Endothelial cell of umbilical vein (primary cell): Measurements from ENCODE around the gene SPDEF. TPM values are rescaled to one million over a fixed set of nuclear protein-coding genes. Genes with fewer than 3 reads are reported as not detected.

Source experiments
- BruUV-seq: library from RNA; stranded (reverse); fragments of 400-500 nt; replicated peaks from 2 replicates; lab custom pipeline; 2021; lab: Mats Ljungman, UMichigan
- CTCF ChIA-PET: fragments of 300-600, 350-600 bp; sonication (Branson Sonifier 250); formaldehyde crosslinking; loops from one replicate; lab custom pipeline; 2021; ENCODE audit warnings: antibody characterized with exemption, inconsistent platforms; lab: Charles Lee
- POLR2A ChIA-PET: fragments of 300-600, 350-600 bp; sonication (Branson Sonifier 250); formaldehyde crosslinking; loops from one replicate; lab custom pipeline; 2021; ENCODE audit warnings: antibody characterized with exemption, inconsistent platforms; lab: Charles Lee
- DNase-seq: peaks from one replicate; pipeline ENCODE4 v3.0.0-alpha.2; 2011; ENCODE audit warnings: low read depth, low spot score
- FAIRE-seq: peaks from 2 replicates; lab custom pipeline; 2011; peaks lifted over from hg19 to GRCh38; lab: Jason Lieb, UNC
- H2AFZ ChIP-seq: 2 replicates; pipeline ENCODE4 v1.6.0; 2012; ENCODE audit warnings: low read depth, low read length, control low read depth, inconsistent platforms
- H3K27ac ChIP-seq: 2 replicates; pipeline ENCODE4 v1.5.1; 2011; ENCODE audit warnings: low read depth, mild to moderate bottlenecking, control low read depth, low read length, moderate library complexity; ENCODE audit not compliant: insufficient read depth
- H3K27me3 ChIP-seq, 2 experiments: 2 replicates each; pipeline versions ENCODE4 v1.6.0 to v1.6.1; 2011; ENCODE audit warnings: low read length in 2 of 2, mixed read lengths in 1 of 2; ENCODE audit not compliant: control insufficient read depth in 2 of 2, insufficient read depth in 2 of 2
- H3K36me3 ChIP-seq, 2 experiments: 2 replicates in 1 of 2; 3 replicates in 1 of 2; pipeline ENCODE4 v1.5.1; 2011; ENCODE audit warnings: low read length in 2 of 2, mild to moderate bottlenecking in 1 of 2, moderate library complexity in 1 of 2; ENCODE audit not compliant: control insufficient read depth in 2 of 2, insufficient read depth in 2 of 2; ENCODE audit errors: extremely low read depth in 1 of 2
- H3K4me1 ChIP-seq: 3 replicates; pipeline ENCODE4 v1.5.1; 2011; ENCODE audit warnings: mild to moderate bottlenecking, low read length; ENCODE audit not compliant: control insufficient read depth, insufficient read depth; ENCODE audit errors: extremely low read depth
- H3K4me2 ChIP-seq: 2 replicates; pipeline ENCODE4 v1.6.1; 2011; ENCODE audit warnings: low read length, control low read depth, mixed read lengths; ENCODE audit not compliant: insufficient read depth
- H3K4me3 ChIP-seq, 3 experiments: fragments of 200-600 bp in 1 of 3; sonication (generic), shearing (Covaris generic) in 1 of 3; replicated peaks in 1 of 3; 2 replicates each; pipeline ENCODE4 v1.5.1; 2011 to 2016; ENCODE audit warnings: control low read depth in 3 of 3, low read length in 3 of 3, mild to moderate bottlenecking in 2 of 3, inconsistent platforms in 1 of 3, low read depth in 1 of 3, moderate library complexity in 1 of 3; ENCODE audit not compliant: insufficient read depth in 1 of 3
- H3K79me2 ChIP-seq: 2 replicates; pipeline ENCODE4 v1.6.0; 2012; ENCODE audit warnings: low read length, inconsistent platforms; ENCODE audit not compliant: control insufficient read depth, insufficient read depth
- H3K9ac ChIP-seq: replicated peaks from 2 replicates; pipeline ENCODE3; 2011; ENCODE audit warnings: low read length, control low read depth; ENCODE audit not compliant: insufficient read depth; ENCODE audit errors: extremely low read depth
- H3K9me1 ChIP-seq: replicated peaks from 3 replicates; pipeline ENCODE4 v1.6.0; 2011; ENCODE audit warnings: mild to moderate bottlenecking, low read length; ENCODE audit not compliant: control insufficient read depth, insufficient read depth; ENCODE audit errors: extremely low read depth
- H3K9me3 ChIP-seq: replicated peaks from 2 replicates; pipeline ENCODE4 v1.5.1; 2012; ENCODE audit warnings: low read length, inconsistent platforms; ENCODE audit not compliant: control insufficient read depth, insufficient read depth
- H4K20me1 ChIP-seq: replicated peaks from 2 replicates; pipeline ENCODE3; 2011; ENCODE audit warnings: mild to moderate bottlenecking, low read length; ENCODE audit not compliant: control insufficient read depth, insufficient read depth; ENCODE audit errors: extremely low read depth
- EZH2 ChIP-seq: IDR thresholded peaks from 2 replicates; pipeline ENCODE4 v1.6.1; 2012; ENCODE audit warnings: borderline replicate concordance, low read depth, mild to moderate bottlenecking, moderate library complexity, low read length, inconsistent platforms; ENCODE audit not compliant: severe bottlenecking
- FOS ChIP-seq: IDR thresholded peaks from 2 replicates; pipeline ENCODE4 v1.6.1; 2011; ENCODE audit warnings: mild to moderate bottlenecking, low read length, moderate library complexity, borderline replicate concordance; ENCODE audit not compliant: insufficient read depth
- GATA2 ChIP-seq: IDR thresholded peaks from 2 replicates; pipeline ENCODE4 v1.7.0; 2011; ENCODE audit warnings: low read depth, mild to moderate bottlenecking, moderate library complexity, mixed read lengths, low read length; ENCODE audit not compliant: insufficient read length, insufficient read depth
- JUN ChIP-seq: IDR thresholded peaks from 2 replicates; pipeline ENCODE4 v1.6.1; 2011; ENCODE audit warnings: borderline replicate concordance, low read depth; ENCODE audit not compliant: insufficient read length, insufficient read depth
- MYC ChIP-seq: IDR thresholded peaks from one replicate; pipeline ENCODE4 v1.6.1; 2011; ENCODE audit warnings: mild to moderate bottlenecking, low read depth, low read length
- POLR2A ChIP-seq: IDR thresholded peaks from 2 replicates; pipeline ENCODE4 v1.6.1; 2012; ENCODE audit warnings: low read depth, mild to moderate bottlenecking, control low read depth, low read length
- POLR2AphosphoS5 ChIP-seq: IDR thresholded peaks from 2 replicates; pipeline ENCODE4 v1.6.1; 2012; ENCODE audit warnings: low read depth, mild to moderate bottlenecking, control low read depth, low read length, moderate library complexity; ENCODE audit not compliant: insufficient read depth
- dilution Hi-C: fragments of 300-500 bp; cut with MboI; formaldehyde crosslinking; loops from one replicate; pipeline ENCODE4 v1.15.0; 2019; ENCODE audit warnings: low sequenced_read_pairs; ENCODE audit not compliant: extremely low pct_ligation_motif_present
- intact Hi-C: fragments of 100-400 bp; cut with micrococcal nuclease; formaldehyde crosslinking; loops from one replicate; pipeline ENCODE4 v1.10.0; 2022
- polyA plus RNA-seq, 4 experiments: library from polyadenylated mRNA; depleted of rRNA in 3 of 4; stranded (reverse) in 3 of 4; unstranded in 1 of 4; fragments of >200 nt; gene quantifications; 2 replicates each; pipeline versions ENCODE4 v1.2.1 to v1.2.3, GENCODE V29; 2011 to 2012; ENCODE audit warnings: missing spikeins in 1 of 4
- total RNA-seq: library from RNA; stranded (reverse); gene quantifications from 2 replicates; pipeline ENCODE4 v1.2.3, GENCODE V29; 2021
- TF ChIP-seq, protein P1 (sequence below), 2 donors: IDR thresholded peaks; 1 replicate in 1 of 2; 2 replicates in 1 of 2; pipeline ENCODE4 v1.5.1; 2011; ENCODE audit warnings: low read length in 2 of 2, mild to moderate bottlenecking in 2 of 2, moderate library complexity in 2 of 2, control low read depth in 1 of 2, inconsistent platforms in 1 of 2, low read depth in 1 of 2; ENCODE audit not compliant: insufficient read depth in 1 of 2; ENCODE audit errors: extremely low read depth in 1 of 2
- TF ChIP-seq, protein P2 (sequence below): IDR thresholded peaks from 2 replicates; pipeline ENCODE4 v1.6.1; 2011; ENCODE audit not compliant: insufficient read depth, insufficient read length

Gene SPDEF
- total and polyA plus RNA-seq, 2 donors (not counting 3 experiments of a cell fraction or from before 2014, with no cell fraction given), result not detected

DNA sequence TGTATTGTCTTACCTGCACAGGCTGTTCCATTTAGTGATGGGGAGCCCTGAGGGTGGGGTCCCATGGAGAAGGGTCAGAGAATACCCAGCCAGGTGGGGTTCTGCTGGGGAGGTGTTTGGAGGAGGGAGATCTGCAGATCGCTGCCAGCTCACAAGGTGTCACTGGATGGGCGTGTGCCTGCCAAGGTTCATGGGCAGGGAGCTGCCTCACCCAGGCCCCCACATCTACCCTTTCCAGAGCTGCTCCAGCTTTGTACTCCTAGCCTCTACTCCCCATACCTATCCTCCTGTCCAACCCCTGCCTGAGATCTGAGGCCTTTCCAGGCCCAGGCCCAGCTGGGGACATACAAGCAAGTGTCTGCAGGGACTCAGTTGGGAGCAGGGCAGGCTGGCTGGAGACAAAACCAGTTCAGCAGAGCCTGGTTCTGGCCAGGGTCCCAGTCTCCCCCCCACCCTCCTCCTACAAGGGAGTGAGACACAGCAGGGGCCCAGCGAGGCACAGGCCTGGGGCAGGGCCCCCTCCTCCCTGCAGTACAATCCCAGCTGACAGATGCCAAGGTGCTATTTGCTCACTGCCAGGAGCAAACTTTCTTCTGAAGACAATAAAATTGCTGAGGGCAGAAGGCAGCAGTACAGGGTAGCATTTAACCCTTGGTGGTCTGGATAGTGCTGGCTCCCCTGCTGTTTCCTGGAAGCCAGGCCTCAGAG lies 19.7 kb downstream of the SPDEF start:
- CTCF ChIA-PET, result interaction anchor here (1.3 kb wide), 1 partner anchor 11 kb away, joined by 3 read pairs; no protein-coding TSS in a partner anchor
- DNase-seq, result no peak
- BruUV-seq, result no TSS peak
- TF ChIP-seq, protein P1, sequence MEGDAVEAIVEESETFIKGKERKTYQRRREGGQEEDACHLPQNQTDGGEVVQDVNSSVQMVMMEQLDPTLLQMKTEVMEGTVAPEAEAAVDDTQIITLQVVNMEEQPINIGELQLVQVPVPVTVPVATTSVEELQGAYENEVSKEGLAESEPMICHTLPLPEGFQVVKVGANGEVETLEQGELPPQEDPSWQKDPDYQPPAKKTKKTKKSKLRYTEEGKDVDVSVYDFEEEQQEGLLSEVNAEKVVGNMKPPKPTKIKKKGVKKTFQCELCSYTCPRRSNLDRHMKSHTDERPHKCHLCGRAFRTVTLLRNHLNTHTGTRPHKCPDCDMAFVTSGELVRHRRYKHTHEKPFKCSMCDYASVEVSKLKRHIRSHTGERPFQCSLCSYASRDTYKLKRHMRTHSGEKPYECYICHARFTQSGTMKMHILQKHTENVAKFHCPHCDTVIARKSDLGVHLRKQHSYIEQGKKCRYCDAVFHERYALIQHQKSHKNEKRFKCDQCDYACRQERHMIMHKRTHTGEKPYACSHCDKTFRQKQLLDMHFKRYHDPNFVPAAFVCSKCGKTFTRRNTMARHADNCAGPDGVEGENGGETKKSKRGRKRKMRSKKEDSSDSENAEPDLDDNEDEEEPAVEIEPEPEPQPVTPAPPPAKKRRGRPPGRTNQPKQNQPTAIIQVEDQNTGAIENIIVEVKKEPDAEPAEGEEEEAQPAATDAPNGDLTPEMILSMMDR (IDR thresholded peaks at IDR 0.05; ENCODE audit: extremely low read depth in 1 of 2, insufficient read depth in 1 of 2, low read depth in 1 of 2, low read length in 2 of 2), result no peak
- TF ChIP-seq MYC, result no peak
- no peak for TF ChIP-seq GATA2
- TF ChIP-seq POLR2AphosphoS5, result no peak
- no peak for TF ChIP-seq EZH2
- TF ChIP-seq JUN, result no peak
- TF ChIP-seq POLR2A, result no peak
- TF ChIP-seq, protein P2, sequence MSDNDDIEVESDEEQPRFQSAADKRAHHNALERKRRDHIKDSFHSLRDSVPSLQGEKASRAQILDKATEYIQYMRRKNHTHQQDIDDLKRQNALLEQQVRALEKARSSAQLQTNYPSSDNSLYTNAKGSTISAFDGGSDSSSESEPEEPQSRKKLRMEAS, result no peak
- TF ChIP-seq FOS, result no peak
- Histone ChIP-seq H3K9me1 (no peaks in the 10 kb centered on the region), H3K4me2 (no peak overlapping the region), H3K79me2 (no peaks in the 10 kb centered on the region), H3K9me3 (no peaks in the 10 kb centered on the region), H3K4me3 (no peak overlapping the region), H3K27me3 (no peaks in the 10 kb centered on the region), H4K20me1 (no peaks in the 10 kb centered on the region), H3K27ac (no peak overlapping the region), H2AFZ (no peak overlapping the region), H3K36me3 (no peaks in the 10 kb centered on the region), H3K4me1 (no peaks in the 10 kb centered on the region), H3K9ac (no peak overlapping the region)
- intact Hi-C loops (no loop called here), dilution Hi-C loops (no loop called here)
- no peak for FAIRE-seq
- POLR2A ChIA-PET, result no interaction called here
